Measurements from ENCODE around the gene TKTL1.

TKTL1 gene

DNA sequence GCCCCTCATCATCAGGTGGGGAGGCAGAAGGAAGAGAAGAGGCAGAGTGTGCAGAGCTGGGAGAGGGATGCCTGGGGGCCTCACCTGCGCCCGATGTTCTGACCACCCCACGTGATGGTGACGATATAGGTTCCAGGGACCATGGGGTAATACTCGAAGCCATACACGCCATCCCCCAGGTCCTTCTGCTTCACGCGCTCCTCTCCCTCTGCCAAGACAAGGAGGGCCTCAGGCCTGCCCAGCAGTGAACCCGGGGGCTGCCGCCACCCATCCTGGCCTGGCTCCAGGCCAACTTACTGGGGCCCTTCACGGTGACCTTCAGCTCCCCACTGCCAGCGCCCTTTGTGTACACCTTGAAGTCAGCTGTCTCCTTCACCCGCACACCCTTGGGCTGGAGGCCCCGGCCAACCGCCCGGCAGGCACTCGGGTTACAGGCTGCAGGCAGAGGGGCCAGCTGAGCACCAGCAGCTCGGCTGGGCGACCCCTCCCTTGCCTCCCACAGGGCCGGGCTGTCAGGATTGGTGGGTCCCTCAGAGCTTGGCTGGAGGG is 69.5 kb downstream of the TKTL1 start:
- DNase-seq, result no peak

GRCh38 chrX:154365997-154366665 is 70.5 kb downstream of the TKTL1 start:
- no peak for DNase-seq

GRCh38 chrX:154366666-154367055 is 71.1 kb downstream of the TKTL1 start:
- DNase-seq, result no peak

DNA sequence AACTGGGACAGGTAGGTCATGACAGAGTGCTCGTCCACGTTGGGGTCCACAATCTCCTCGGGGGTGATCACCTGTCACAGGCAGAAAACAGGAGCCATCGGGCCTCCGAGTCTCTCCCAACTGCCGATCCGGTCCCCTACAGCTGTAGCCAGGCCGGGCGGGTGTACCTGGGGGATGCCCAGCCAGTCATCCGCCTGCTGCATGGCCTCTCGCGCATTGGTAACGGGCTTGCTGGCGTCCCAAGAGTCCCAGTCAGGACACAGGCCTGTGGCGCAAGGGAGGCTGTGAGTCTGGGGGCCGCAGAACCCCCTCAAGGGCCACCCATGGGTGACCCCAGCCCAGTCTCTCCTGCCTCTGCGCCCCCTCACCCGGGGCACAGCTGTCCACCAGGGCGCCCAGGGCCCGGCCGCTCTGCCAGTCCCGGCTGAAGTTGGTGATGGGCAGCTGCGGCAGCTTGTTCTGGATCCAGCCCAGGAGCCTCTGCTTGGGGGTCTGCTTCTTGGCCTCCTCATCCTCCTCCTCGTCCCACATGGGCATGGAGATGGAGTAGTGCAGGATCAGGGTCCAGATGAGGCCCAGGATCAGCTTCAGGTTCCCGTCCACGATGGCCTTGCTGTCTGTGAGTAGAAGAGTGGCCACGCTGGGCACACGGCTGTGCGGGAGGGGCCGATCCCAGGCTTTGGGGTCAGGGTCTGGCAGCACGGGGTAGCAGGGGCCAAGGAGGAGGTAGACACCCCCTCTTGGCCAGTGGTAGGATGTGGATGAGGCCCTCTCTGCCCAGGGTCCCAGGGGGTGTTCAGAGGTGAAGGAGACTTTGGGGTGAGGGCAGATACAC is 72.1 kb downstream of the TKTL1 start:
- no peak for DNase-seq

DNA sequence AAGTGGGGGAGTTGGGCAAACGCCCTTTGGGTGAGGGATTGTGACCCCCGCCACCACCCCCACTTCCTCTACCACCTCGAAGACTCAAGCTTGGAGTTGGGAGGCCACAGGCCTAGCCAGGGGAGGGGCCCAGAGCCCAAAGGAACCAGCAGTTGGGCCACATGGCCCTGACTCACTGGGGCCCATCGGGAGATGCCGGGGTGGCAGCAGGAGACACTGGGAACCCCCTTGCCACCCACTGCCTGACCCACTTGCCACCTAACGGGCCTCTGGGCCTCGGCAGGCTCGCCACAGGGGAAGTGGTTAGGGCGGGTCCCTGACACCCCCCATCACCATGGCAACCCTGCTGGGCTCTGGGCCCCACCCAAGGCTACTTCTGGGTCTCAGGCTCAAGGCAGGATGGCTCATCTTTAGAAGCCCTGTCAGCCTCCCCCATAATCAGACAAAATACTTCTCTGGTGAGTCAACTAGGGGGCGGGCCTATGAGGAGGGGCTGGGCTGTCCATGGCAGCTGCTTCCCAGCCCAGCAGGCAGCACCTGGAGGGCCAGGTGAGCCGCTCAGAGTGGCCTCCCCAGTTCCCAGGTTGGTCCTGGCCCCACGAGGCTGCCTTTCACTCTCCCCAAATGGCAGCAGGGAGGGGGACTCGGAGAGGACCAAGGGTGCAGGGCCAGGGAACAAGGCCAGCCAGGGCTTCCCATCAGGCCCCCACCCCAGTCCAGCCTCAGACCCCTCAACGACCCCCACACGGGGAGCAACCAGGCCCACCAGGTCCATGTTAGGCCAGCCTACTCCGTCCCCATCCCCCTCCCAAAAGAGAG is 73.2 kb downstream of the TKTL1 start:
- peak; percentile 93 for DNase-seq

- peak; percentile 80 for DNase-seq
Measured at GRCh38 chrX:154369449-154370299, 74.1 kb downstream of the TKTL1 start.

GRCh38 chrX:154370300-154371016 is 74.9 kb downstream of the TKTL1 start:
- no peak for DNase-seq

- peak; percentile 91 for DNase-seq
Measured at GRCh38 chrX:154371017-154371788, 75.6 kb downstream of the TKTL1 start.

- no peak for DNase-seq
Measured at GRCh38 chrX:154371789-154372300, 76.2 kb downstream of the TKTL1 start.

DNA sequence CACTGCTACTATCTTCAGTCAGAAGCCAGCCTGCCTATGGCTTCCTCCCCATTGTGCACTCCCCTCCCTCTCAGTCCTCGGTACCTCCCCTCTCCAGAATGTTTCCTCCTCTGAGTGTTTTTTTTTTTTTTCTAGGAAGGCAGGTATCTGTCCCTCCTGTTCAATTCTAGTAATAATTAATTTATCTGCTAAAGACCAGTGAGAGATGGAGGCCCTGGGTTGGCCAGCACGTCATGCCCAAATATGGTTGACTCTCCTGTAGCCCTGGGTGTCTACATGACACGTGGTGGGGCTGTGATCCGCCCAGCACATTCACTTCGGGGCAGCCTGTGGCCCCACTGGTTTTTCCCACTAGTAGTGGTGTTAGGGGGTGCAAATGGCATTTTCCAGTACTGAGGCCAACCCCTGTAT is 77.0 kb downstream of the TKTL1 start:
- DNase-seq, result peak; percentile 62

DNA sequence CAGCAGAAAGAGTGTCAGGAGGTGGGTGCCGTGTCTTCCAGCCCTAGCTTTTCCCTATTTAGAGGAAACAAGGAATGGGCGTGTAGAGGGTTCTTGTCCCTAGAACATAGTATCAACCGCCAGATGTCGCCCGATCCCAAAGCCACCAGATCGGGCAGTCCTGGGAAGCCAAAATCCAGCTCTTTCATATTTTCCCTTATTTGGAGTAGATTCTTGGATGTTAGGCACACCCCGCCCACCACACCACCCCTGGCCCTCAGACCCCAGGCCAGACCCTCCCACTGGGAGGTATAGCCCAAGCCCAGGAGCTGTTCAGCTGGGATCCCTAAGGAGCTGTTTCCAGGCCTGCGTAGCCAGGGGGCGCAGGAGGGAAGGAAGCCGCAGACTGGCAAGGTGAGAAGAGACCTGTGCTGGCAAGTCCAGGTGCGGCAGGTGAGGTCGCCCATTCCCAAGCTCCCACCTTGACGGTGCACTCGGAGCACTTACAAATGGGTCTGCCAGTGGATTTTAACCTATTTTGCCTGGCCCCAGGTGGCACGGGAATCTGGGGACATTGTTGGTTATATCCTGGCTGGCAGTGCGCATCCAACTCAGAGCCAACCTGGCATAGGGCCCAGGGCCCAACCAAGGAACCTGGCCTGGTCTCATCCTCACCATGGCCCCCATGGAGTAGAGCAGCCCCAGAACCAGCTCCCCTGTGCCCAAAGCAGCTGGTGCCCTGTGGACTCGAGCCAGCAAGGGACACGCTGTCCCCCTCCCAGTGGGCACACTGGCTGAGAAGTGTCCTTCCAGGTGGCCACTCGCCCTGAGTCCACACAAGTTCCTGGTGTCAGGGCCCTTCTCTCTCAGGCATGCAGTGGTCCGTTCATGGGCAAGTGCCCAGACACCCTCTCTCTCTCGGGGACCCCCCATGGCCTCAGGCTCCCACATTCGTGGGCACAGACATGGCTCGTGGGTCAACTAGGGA is 78.0 kb downstream of the TKTL1 start:
- DNase-seq, result no peak

- DNase-seq, result peak; percentile 57
Measured at GRCh38 chrX:154374313-154375155, 78.9 kb downstream of the TKTL1 start, which contains the start of gene FLNA. Gene FLNA (minus strand): TSS chrX:154374634. CDS start chrX:154371245, 3,389 bp downstream.

GRCh38 chrX:154375156-154375504 is 79.5 kb downstream of the TKTL1 start:
- no peak for DNase-seq

GRCh38 chrX:154376774-154377173 is 81.2 kb downstream of the TKTL1 start:
- DNase-seq, result no peak

- DNase-seq, result peak; percentile 94
Measured at GRCh38 chrX:154378059-154378798, 82.6 kb downstream of the TKTL1 start.

GRCh38 chrX:154378799-154379568 is 83.4 kb downstream of the TKTL1 start, which contains the start of gene EMD:
Gene EMD (plus strand): TSS chrX:154379295. CDS start chrX:154379485, 190 bp downstream.
- DNase-seq, result peak; percentile 93

DNA sequence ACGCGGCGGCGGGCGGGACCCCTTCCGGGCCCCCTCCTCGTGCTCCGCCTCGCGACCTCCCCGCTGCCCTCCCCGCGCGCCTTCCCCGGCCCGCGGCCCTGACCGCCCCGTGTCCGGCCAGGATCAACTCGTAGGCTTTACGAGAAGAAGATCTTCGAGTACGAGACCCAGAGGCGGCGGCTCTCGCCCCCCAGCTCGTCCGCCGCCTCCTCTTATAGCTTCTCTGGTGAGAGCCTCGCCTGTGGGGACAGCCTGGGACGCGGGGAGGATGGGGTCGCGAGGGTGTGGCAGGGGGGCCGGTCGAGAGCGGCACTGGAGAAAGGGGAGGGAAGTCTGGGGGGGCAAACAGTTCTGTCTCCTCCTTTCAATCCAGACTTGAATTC is 84.0 kb downstream of the TKTL1 start:
- DNase-seq, result no peak

All from stimulated activated CD8-positive, alpha-beta memory T cell treated with anti-CD3 and anti-CD28 coated beads, Interleukin-4, amount 100 ng/mL, for 48 hours (primary cell).